HEK293 (cell line): Measurements from ENCODE around the gene CELF1.

Experiments used
- GLIS2 ChIP-seq: fragments of 450-650 bp; formaldehyde crosslinking; IDR thresholded peaks from 2 replicates; pipeline ENCODE4 v1.5.1; 2016; ENCODE audit warnings: missing biosample characterization, missing genetic modification characterization
- HOXD13 ChIP-seq: sonication (generic); formaldehyde crosslinking; IDR thresholded peaks from 2 replicates; pipeline ENCODE4 v1.8.0; 2022; ENCODE audit warnings: missing genetic modification reagents, borderline replicate concordance
- KLF1 ChIP-seq: fragments of 450-650 bp; formaldehyde crosslinking; IDR thresholded peaks from 2 replicates; pipeline ENCODE4 v1.5.1; 2016; ENCODE audit warnings: missing biosample characterization, missing genetic modification characterization
- SP3 ChIP-seq: fragments of 450-650 bp; formaldehyde crosslinking; IDR thresholded peaks from 2 replicates; pipeline ENCODE4 v1.5.1; 2016; ENCODE audit warnings: missing biosample characterization, missing genetic modification characterization
- TSHZ1 ChIP-seq: fragments of 450-650 bp; formaldehyde crosslinking; IDR thresholded peaks from 2 replicates; pipeline ENCODE4 v1.5.1; 2016; ENCODE audit warnings: missing biosample characterization, missing genetic modification characterization, borderline replicate concordance
- ZBTB20 ChIP-seq: fragments of 450-650 bp; formaldehyde crosslinking; IDR thresholded peaks from 2 replicates; pipeline ENCODE4 v1.5.1; 2016; ENCODE audit warnings: missing biosample characterization, missing genetic modification characterization
- ZNF133 ChIP-seq: fragments of 450-650 bp; formaldehyde crosslinking; IDR thresholded peaks from 2 replicates; pipeline ENCODE4 v1.5.1; 2016; ENCODE audit warnings: missing biosample characterization, missing genetic modification characterization
- ZNF155 ChIP-seq: fragments of 450-650 bp; formaldehyde crosslinking; IDR thresholded peaks from 2 replicates; pipeline ENCODE4 v1.5.1; 2016; ENCODE audit warnings: missing biosample characterization, missing genetic modification characterization
- ZNF19 ChIP-seq: fragments of 450-650 bp; formaldehyde crosslinking; IDR thresholded peaks from 2 replicates; pipeline ENCODE4; 2016; ENCODE audit warnings: missing biosample characterization, missing genetic modification characterization, low read depth
- ZNF24 ChIP-seq: fragments of 450-650 bp; formaldehyde crosslinking; IDR thresholded peaks from 2 replicates; pipeline ENCODE4 v1.5.1; 2016; ENCODE audit warnings: missing biosample characterization, missing genetic modification characterization
- ZNF280D ChIP-seq: fragments of 450-650 bp; formaldehyde crosslinking; IDR thresholded peaks from 2 replicates; pipeline ENCODE4 v1.5.1; 2016; ENCODE audit warnings: missing biosample characterization, missing genetic modification characterization
- ZNF362 ChIP-seq: fragments of 450-650 bp; formaldehyde crosslinking; IDR thresholded peaks from 2 replicates; pipeline ENCODE4 v1.5.1; 2016; ENCODE audit warnings: missing biosample characterization, missing genetic modification characterization
- ZNF37A ChIP-seq: fragments of 450-650 bp; IDR thresholded peaks from 2 replicates; pipeline ENCODE4 v1.5.1; 2018; ENCODE audit warnings: missing biosample characterization, missing genetic modification characterization
- ZNF433 ChIP-seq: fragments of 450-650 bp; formaldehyde crosslinking; IDR thresholded peaks from 2 replicates; pipeline ENCODE4 v1.5.1; 2016; ENCODE audit warnings: missing biosample characterization, missing genetic modification characterization, low read depth
- ZNF48 ChIP-seq: fragments of 450-650 bp; formaldehyde crosslinking; IDR thresholded peaks from 2 replicates; pipeline ENCODE4 v1.5.1; 2016; ENCODE audit warnings: missing biosample characterization, missing genetic modification characterization
- ZNF514 ChIP-seq: fragments of 450-650 bp; formaldehyde crosslinking; IDR thresholded peaks from 2 replicates; pipeline ENCODE4 v1.5.1; 2016; ENCODE audit warnings: missing biosample characterization, missing genetic modification characterization
- ZNF623 ChIP-seq: fragments of 450-650 bp; formaldehyde crosslinking; IDR thresholded peaks from 2 replicates; pipeline ENCODE4 v1.5.1; 2016; ENCODE audit warnings: missing biosample characterization, missing genetic modification characterization
- ZNF624 ChIP-seq: fragments of 450-650 bp; formaldehyde crosslinking; IDR thresholded peaks from 2 replicates; pipeline ENCODE4 v1.5.1; 2017; ENCODE audit warnings: missing biosample characterization, missing genetic modification characterization
- ZNF677 ChIP-seq: fragments of 450-650 bp; IDR thresholded peaks from 2 replicates; pipeline ENCODE4 v1.5.0; 2018; ENCODE audit warnings: missing biosample characterization, mild to moderate bottlenecking, missing genetic modification characterization, moderate library complexity
- ZNF792 ChIP-seq: fragments of 450-650 bp; formaldehyde crosslinking; IDR thresholded peaks from 2 replicates; pipeline ENCODE4 v1.5.1; 2016; ENCODE audit warnings: missing biosample characterization, missing genetic modification characterization
- ZXDB ChIP-seq: fragments of 450-650 bp; formaldehyde crosslinking; IDR thresholded peaks from 2 replicates; pipeline ENCODE4 v1.5.1; 2016; ENCODE audit warnings: missing biosample characterization, missing genetic modification characterization

CELF1 gene

GRCh38 chr11:47566149-47566698 is 13.3 kb upstream of the CELF1 start (continued):
- no peak for TF ChIP-seq KLF1
- peak; percentile 64; the same call in 1 of the 2 replicates for TF ChIP-seq ZNF362 (tag by site-specific recombination)
- no peak for TF ChIP-seq ZNF792 (tag by site-specific recombination)
- TF ChIP-seq ZNF624 (tag by site-specific recombination): no peak
- no peak for TF ChIP-seq ZNF48 (tag by site-specific recombination)
- TF ChIP-seq ZNF623 (tag by site-specific recombination): no peak
- no peak for TF ChIP-seq GLIS2 (tag by site-specific recombination)
- TF ChIP-seq ZNF133 (tag by site-specific recombination): no peak
- TF ChIP-seq SP3: peak; percentile 24; the same call in 1 of the 2 replicates
- TF ChIP-seq ZXDB: no peak
- peak; percentile 88 for TF ChIP-seq ZNF280D (tag by site-specific recombination)
- TF ChIP-seq ZNF19: no peak
- TF ChIP-seq TSHZ1 (tag by site-specific recombination): no peak
- TF ChIP-seq ZNF677: no peak
- no peak for TF ChIP-seq ZBTB20 (tag by site-specific recombination)
- no peak for TF ChIP-seq ZNF514 (tag by site-specific recombination)
- no peak for TF ChIP-seq ZNF155 (tag by site-specific recombination)
- TF ChIP-seq ZNF24: no peak
- no peak for TF ChIP-seq HOXD13
- no peak for TF ChIP-seq ZNF433 (tag by site-specific recombination)
- no peak for TF ChIP-seq ZNF37A (tag by site-specific recombination)
